Measurements from ENCODE around the gene PTGDS.
"Not testable (repeated sequence)": the region's sequence is repeated elsewhere in the genome, so short reads cannot be mapped to it uniquely, and the experiment has no call there.

Gene PTGDS

DNA sequence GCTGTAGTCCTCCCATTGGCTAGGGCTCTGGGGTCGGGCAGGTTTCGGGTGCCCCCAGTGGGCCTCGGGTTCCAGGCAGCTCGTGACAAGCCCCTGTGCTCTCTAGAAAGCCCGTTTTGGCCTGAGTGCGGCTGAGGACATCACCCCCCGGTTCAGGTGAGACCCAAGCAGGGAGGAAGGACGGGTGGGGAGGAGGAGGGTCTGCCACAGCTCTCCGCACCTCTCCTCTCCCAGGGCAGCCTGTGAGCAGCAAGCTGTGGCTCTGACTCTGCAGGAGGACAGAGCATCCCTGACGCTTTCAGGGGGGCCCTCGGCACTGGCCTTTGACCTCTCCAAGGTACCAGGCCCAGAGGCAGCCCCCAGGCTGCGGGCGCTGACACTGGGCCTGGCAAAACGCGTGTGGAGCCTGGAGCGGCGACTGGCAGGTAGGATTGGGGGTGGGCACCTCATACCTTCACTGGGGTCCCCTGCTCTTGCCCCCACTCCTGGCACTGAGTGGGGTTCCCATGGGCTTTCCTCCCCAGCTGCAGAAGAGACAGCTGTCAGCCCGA lies 15.6 kb downstream of the PTGDS start:
- no peak for DNase-seq

DNA sequence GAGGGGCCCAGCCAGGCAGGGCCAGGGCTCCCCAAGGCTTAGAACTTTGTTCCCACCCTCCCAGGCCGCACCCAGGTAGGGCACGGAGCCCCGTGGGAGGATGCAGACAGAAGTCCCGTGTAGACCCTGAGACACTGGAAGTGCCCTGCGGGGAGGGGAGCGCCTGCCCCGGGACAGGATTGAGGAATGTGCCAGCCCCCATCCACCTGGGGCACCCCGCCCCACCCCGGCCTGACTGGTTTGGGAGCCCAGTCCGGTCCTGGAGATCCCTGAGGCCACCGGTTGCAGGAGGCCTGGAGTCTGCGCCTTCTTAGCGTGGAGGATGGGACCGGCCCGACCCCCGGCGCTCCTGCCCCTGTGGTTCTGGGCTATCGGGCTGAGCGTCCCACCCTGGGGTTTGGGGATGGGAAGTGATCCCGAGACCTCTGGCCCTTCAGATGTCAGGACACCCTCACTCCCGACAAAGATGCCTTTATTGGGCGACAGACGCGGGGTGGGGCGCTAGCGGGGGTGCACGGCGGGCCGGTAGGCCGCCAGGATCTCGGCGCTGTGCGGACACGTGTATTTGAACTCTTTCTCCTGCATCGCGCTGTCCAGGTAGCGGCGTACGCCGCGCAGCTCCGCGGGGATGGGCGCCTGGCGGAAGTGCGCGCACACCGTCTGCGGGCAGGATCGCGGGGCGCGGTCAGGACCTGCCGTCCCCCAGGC lies 17.0 kb downstream of the PTGDS start:
- DNase-seq, result no peak

DNA sequence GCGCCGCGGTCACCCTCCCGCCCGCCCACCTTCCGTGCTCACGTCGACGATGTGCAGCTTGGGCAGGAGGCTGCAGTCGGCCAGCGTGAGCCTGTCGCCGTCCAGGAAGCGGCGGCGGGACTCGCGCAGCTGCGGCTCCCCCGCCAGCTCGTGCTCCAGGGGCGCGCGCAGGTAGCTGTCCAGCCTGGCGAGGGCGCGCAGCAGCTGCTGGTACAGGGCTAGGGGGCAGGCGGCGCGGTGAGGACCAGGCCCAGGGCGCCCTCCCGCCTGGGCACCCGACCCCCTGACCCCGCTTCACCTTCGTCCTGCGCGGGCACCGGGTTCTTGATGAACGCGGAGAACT lies 17.6 kb downstream of the PTGDS start:
- no peak for DNase-seq

DNA sequence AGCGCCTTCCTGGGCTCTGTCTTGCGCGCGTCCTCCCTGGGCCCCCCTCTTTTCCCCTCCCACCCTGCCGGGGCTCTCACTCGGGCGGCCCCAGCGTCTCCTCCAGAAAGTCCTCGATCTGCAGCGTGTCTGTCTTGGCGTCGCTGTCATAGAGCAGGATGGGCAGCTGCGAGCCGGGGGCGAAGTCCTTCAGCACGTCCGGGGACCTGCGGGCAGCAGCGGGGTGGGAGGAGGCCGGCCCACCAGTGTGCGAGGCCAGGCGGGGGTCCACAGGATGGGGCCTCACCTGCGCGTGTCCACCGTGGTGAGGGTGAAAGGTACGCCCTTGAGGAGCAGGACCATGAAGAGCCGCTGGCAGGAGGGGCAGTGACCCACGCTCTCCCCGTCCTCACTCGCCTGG lies 18.1 kb downstream of the PTGDS start:
- no peak for DNase-seq

DNA sequence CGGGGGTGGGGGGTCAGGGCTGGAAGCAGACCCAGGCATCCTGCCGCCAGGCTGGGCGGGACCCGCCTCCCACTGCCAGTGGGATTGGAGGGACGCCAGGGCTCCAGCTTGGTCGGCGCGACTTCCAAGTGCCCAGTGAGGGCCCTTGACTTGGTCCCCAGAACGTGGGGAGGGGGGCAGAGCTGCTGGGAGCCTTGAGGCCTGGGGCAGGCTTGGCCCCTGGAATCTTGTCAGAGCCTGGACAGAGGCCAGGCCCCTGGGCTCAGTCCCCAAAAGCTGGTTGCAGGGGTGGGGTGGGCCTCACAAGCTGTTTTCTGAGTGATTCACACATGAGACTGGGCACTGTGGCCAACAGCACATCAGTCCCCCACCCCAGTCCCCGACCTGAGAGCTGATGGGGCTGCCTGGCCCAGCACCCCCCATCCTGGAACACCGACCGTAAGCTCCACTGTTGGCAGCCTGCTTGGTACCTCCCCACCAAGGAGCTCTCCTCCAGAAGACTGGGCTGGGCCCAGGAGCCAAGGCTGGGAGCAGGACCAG lies 18.5 kb downstream of the PTGDS start:
- no peak for DNase-seq

DNA sequence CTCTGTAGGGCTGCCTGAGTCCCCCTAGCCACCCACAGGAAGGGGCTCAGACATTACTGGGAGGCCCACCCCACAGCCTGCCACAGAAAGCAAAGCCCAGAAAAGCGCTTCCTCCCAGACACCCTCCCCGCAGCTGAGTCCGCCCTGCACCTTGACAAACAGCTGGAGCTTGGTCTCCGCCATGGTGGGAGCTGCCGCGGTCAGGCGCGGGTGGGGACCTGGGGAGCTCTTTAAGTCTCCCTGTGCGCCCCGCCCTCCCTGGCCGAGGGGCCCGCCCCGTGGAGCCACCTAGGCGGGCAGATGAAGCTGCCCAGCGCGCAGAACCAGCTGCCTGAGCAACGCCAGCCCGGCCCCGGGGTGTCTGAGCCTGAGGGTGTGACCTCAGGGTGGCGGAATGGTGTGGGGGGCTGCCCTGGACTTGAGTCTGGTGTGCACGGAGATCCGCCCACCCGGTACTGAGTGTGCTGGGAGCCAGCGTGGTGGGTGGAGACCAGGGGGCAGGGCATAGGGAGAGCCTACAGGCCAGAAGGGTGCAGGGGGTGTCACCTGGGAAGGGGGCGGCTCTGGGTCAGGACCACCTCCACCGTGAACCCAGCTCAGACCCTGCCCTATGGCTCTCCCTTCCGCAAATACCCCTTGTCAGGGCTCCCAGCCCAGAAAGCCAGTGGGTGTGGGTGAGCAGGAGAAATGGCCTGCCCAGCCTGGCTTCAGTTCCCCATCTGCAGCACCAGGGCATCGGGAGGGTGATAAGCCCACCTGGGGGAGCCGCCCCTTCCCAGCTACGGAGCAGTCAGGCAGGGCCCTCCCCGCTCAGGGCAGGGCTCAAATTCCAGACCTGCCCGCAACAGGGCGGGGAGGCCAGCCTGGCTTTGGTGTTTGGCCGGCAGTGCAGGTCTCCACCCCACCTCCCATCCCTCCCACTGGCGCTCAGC lies 19.3 kb downstream of the PTGDS start, which contains the start of gene CLIC3:
CLIC3 (minus strand) TSS at position 208 of the 932 bp plus-strand sequence; CDS start at position 183, 25 bp downstream.
- DNase-seq, result no peak

DNA sequence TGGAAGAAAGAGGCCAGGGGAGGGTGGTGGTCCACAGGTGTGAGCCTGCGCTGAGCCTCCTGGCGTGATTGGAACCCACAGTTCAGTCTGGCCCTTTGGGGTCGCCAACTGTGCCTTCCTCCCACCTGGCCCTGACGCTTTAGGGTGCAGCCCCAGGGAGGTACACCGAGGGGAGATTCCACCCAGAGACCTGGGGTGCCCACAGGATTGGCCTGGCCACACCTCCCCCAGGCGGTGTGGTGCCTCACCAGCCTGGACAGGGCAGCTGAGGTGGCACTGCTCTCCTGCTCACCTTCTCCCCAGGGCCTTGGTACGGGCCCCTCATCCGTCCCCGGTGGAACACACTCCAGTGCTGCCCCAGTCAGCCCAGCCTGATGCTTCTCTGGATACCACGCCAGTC lies 20.1 kb downstream of the PTGDS start:
- no peak for DNase-seq

DNA sequence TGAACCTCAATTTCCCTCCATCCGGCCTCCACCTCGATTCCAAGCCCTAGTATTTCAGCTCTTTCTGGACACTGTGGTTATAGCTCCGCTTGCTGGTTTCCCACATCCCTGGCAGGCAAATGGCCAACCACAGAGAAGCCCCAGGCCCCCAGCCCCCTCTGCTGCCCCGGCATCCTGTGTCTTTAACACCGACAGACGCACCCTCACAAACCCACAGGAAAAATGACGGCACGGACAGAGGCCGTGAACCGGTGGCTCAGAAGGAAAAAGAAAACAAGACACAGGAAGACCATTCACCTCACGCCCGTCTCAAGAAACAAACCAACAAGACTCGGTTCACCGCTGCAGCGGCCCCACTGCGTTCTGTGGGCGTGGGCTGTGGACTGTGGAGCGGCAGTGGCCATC lies 20.5 kb downstream of the PTGDS start:
- DNase-seq, result no peak

DNA sequence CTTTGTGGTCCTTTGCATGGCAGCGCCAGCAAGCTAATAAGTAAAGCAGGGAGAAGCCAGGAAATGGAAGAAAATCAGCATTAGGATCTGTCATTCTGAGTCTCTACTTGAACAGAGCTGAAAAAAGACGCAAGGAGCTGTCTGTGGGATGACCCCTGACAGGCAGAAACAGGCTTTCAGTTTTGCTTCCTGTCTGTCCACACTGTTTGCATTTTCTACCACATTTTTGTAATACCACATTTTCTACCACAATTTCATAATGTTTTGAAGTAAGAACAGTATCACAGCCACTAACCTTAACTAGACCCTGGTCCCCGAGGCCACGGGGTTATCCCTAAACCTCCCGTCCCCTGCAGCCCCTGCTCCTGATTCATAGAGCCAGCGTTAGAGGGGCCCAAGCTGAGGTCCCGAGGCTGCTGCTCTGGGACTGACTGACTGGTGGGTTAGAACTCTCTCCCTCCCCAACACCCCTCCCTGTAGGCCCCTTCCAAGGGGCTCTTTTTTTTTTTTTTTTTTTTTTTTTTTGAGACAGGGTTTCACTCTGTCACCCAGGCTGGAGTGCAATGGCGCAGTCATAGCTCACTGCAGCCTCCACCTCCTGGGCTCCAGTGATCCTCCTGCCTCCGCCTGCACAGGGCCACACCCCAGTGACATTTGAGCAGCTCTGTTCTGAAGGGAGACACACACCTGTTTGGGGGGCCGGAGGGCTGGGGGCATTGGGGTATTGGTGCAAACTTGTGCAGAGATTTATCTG lies 23.1 kb downstream of the PTGDS start:
- no peak for DNase-seq

DNA sequence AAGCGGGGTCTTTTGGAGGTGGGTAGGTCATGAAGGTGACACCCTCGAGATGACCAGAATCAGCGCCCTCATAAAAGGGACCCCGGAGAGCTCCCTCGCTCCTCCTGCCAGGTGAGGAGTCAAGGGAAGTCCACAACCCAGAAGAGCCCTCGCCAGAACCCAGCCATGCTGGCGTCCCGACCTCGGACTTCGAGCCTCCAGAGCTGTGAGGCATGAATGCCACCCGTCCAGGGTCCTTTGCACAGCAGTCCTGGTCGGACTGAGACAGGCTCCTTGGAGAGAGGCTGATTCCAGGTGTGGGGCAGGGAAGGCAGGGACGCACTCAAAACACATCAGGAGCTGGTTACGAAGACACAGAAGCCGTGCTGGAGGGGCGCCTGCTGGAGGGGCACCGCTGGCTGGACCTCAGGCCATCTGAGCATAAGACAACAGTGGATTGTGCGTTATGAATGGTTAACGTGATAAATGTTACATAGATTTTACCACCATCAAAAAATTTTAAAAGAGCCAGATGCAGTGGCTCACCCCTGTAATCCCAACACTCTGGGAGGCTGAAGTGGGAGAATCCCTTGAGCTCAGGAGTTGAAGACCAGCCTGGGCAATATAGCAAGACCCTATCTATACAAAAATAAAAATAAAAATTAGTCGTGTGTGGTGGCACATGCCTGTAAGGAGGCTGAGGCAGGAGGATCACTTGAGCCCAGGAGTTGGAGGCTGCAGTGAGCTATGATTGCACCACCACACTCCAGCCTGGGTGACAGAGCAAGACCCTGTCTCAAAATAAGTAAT lies 24.7 kb downstream of the PTGDS start:
- DNase-seq, result no peak

DNA sequence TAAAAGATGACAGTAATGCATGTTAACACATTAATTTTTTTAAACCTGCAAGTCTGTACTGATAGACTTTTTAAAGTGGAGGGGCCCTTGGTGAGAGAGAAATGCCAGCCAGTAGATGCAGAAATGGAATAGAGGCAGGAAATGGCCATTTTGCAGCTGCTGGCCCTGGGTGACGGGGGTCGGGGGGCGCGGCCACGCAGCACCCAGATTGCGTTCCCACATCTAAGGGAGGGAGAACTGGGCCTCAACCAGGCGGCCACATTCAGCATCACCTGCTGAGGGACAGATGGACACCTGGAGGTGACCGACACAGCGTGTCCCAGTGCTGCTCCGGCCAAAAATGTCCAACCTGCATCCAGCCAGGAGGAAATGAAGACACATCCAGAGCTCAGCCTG lies 25.3 kb downstream of the PTGDS start:
- DNase-seq, result no peak

DNA sequence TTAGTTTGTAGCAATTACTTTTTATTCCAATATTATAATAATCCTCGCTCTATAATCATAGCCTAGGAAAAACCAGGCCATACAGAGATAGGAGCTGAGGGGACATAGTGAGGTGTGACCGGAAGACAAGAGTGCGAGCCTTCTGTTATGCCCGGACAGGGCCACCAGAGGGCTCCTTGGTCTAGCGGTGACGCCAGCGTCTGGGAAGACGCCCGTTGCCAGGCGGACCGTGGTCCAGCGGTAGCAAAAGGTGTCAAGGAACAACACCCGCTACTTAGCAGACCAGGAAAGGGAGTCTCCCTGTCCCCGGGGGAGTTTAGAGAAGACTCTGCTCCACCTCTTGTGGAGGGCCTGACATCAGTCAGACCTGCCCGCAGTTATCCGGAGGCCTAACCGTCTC lies 27.0 kb downstream of the PTGDS start:
- not testable (repeated sequence) for DNase-seq

DNA sequence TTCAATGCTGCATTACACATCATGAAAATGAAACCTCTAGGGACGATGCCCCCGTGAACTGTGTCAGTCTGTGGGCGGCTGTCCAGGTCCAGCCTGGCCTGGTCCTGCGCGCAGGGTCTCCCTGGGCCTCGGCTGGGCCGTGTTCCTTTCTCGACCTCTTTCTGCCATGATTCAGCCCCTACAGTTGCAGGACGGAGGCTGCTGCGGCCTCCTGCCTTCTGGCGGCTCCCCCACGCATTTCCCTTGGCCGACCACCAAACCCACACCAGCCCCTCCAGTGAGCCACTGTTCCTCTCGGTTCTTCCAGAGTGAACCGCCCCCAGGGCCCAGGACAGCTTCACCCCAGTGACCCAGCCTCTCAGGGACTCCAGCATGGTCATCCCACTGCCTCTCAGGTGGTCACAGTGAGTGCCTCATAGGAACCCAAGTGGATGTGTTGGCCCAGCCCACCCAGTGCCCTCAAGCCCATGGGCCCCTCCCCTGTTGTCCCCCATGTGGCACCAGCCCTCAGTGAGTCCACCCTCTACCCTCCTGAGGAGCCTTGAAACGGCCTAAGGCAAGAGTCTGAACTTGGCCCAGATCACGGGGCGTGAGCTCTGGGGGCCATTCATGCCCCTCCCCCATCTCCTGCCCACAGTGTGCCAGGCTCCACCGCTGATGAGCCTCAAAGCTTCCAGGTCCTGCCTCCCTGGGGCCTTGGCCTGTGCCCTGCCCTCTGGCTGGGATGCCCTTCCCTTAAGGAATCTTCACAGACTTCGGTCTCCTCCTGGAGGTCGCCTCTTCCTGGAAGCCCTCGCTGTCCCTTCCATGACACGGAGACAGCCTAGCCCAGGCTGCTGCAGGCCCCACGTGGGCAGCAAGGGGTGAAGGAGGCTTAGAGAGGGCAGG lies 29.1 kb downstream of the PTGDS start:
- no peak for DNase-seq

DNA sequence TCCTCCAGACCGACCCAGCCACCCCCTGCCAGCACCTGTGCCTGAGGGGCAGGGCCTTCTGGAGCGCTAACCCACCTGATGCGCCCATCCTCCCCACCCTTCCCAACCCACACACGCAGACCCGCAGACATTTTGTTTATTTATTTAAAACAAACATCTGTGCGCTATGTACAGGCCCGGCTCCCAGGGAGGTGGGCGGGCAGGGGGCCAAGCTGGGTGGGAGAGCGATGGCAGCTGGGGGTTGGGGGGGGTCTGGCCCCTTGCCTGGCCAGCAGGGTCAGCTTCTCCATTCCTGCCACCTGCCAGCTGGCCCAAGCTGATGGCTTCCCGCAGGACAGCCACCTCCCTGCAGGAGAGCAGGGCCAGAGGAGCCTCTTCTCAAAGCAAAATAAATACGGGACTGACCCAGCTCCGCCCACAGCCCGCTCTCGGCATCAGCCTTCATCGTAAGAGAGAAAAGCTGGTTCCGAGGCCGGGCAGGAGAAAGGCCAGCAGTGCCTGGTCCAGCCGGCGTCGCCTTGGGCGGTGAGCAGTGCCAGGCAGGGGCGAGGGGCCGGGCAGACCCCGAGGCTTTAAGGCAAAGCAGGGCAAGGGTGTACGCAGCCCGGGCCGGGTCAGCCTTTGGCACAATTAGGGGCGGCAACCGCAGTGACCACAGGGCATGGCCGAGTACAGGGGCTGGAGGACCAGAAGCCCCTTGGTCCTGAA lies 30.0 kb downstream of the PTGDS start:
- DNase-seq, result no peak

DNA sequence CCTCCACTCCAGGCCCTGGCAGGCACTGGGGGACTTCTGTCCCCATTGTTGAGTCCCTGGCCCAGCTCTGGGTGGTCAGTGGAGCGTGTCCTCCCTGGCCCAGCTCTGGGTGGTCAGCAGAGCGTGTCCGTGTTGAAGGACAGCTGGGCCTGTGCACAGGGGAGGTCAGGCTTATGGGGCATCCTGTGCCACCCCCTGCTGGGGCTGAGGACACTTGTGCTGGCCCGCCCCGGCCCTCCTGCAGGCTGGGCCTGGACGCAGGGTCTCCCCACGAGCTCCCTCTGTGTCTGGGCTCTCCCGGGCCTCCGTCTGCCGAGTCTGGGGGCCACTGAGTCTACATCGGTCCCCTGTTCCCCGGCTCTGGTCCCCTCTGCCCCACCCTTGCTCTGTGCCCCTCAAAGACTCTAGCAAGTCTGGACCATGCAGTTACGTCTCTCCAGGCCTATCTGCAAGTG lies 30.5 kb downstream of the PTGDS start:
- no peak for DNase-seq

DNA sequence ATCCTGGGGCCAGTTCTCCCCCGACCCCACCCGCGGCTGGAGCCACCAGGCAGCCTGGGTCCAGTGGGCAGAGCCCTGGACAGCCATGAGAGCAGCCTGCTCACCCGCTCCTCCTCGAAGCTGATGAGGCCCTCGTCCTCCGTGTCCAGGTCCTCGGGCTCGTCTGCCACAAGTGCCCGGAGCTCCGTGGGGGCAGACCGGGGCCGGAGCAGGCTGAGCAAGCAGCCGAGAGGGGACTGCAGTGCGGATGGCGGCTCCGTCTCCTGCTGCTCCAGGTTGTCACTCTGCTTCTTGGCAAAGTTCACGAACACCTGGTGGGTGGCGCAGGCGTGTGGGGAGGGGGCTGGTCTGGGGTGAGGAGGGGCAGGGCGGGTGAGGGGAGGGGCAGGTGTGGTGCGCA lies 31.0 kb downstream of the PTGDS start:
- no peak for DNase-seq

DNA sequence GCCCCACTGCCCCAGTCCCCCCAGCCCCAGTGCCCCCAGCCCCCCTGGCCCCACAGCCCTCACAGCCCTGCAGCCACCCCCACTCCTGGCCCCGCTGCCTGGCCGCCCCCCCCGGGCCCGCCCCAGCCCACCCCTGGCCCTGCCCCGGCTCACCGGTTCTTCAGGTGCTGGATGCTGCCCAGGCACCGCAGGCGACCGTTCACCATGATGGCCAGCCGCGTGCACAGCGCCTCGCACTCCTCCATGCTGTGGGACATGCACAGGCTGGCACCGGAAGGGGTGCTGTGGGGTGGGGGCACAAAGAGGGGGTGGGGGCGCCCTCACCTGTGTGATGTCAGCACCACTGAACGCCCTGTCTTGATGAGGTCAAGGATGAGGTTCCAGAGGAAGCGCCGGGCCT lies 31.9 kb downstream of the PTGDS start:
- DNase-seq, result no peak

DNA sequence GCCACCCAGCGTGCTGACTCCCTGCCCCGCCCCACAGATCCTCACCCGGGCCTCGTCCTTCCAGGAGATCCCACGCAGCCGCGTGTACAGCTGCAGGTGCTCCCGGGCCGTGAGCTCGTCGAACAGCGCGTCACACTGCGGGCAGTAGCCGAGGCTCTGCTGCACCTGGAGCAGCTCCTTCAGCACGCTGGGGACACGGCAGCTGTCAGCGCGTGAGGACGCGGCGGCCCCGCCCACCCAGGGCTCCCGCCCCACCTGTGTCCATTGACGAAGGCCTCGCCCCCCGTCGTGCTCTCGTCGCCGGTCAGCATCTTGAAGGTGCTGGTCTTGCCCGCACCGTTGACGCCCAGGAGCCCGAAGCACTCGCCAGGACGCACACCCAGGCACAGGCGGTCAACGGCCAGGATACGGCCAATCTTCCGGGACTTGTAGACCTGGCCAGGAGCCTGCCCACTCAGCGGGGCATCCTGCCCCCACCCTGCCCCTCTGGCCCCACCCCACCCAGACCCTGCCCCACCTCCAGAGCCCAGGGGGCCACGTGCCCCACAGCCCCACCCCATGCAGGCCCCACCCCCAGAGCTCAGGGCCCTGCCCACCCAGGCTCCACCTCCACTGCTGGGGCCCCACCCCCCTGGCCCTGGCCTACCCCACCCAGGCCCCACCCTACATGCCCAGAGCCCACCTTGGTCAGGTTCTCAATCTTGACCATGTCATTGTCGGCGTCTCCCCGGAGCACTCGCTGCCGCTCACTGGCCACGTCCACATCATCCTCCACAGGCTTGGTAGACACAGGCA lies 32.8 kb downstream of the PTGDS start:
- DNase-seq, result no peak

DNA sequence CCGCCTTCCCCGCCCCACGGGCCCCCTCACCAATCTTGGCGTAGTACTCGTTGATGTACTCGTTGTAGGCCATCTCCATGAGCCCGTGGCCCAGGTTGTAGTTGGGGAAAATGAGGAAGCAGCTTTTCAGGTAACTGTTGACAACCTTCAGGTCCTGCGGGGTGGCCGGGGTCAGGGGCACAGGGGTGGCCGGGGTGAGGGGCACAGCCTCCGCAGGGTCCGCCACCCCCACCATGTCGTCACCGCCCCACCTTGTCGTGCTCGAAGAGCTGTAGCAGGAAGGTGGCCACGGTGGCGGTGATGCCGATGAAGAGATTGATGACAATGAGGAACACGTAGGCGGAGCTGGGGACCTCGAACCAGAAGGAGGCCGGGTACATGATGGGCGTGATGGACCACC lies 33.9 kb downstream of the PTGDS start:
- DNase-seq, result no peak
